ENCODE results near the gene CRACDL. TPM values are rescaled to one million over a fixed set of nuclear protein-coding genes. Genes with fewer than 3 reads are reported as not detected.
A peak's percentile ranks its signal among the peaks of the same experiment; 100 is the strongest.

The CRACDL gene, protein sequence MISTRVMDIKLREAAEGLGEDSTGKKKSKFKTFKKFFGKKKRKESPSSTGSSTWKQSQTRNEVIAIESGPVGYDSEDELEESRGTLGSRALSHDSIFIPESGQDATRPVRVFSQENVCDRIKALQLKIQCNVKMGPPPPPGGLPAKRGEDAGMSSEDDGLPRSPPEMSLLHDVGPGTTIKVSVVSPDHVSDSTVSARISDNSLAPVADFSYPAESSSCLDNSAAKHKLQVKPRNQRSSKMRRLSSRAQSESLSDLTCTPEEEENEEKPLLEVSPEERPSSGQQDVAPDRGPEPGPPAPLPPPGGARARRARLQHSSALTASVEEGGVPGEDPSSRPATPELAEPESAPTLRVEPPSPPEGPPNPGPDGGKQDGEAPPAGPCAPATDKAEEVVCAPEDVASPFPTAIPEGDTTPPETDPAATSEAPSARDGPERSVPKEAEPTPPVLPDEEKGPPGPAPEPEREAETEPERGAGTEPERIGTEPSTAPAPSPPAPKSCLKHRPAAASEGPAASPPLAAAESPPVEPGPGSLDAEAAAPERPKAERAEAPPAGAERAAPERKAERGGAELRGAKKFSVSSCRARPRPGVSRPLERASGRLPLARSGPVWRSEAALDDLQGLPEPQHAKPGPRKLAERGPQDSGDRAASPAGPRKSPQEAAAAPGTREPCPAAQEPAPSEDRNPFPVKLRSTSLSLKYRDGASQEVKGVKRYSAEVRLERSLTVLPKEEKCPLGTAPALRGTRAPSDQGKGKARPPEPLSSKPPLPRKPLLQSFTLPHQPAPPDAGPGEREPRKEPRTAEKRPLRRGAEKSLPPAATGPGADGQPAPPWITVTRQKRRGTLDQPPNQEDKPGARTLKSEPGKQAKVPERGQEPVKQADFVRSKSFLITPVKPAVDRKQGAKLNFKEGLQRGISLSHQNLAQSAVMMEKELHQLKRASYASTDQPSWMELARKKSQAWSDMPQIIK
- total RNA-seq = 0.07 and 0.25 TPM in 2 replicates
- total RNA-seq (2013) = 0.02 TPM
- not detected in 2 replicates for polyA plus RNA-seq
- not detected in 2 replicates for polyA minus RNA-seq

DNA sequence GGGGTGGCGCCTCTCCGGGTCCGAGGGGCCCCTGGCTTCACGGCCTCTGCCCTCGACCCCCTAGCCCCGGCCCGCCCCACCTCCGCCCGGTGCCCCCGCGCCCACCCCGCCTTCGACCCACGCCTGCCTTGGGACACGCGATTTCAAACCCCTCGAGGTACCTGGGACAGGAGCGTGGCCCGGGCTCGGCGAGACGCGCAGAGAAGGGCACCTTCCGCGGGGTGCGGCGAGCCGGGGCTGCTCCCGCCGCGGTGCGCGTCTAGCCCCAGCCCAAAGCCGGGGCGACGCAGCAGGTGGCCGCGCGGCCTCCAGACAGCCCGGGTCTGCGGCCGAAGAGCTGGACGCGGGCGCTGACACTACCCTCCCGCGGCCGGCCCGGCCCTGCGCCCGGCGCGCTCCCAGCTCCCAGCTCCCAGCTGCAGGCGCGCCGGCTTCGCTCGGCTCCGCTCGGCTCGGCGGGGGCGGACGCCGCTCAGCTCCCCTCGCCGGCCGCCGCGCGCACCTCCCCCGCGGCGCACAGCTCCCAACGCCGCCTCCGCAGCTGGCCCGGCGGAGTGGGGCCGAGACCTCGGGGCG is at the start of gene CRACDL:
TSS of gene CRACDL (minus strand) at position 449 of the 576 bp plus-strand sequence. CDS start 89,425 bp downstream, outside the sequence.
- POLR2A ChIA-PET = interaction anchor here (0.5 kb wide), 1 partner anchor 1215 kb away, joined by 4 read pairs; no protein-coding TSS in a partner anchor
- peak; percentile 35 for DNase-seq
- 2% methylated on average over 82 of the region's 82 CpGs for WGBS (ENCODE audit: insufficient coverage)
- Histone ChIP-seq H3K36me3 (replicated peaks in 1 of 2; ENCODE audit: control extremely low read depth in 1 of 2, control insufficient read depth in 1 of 2, extremely low read depth in 1 of 2, insufficient read depth in 2 of 2, low read length in 1 of 2) (no peaks in the 10 kb centered on the region), H4K20me1 (ENCODE audit: control insufficient read depth, insufficient read depth, low read length, poor library complexity, severe bottlenecking) (no peaks in the 10 kb centered on the region), H3K9me3 (ENCODE audit: control extremely low read depth in 1 of 3, control insufficient read depth in 2 of 3, insufficient read depth in 1 of 3, low read length in 2 of 3) (no peaks in the 10 kb centered on the region), H3K79me2 (ENCODE audit: control insufficient read depth, insufficient read depth, low read length) (no peaks in the 10 kb centered on the region), H2AFZ (ENCODE audit: insufficient read depth, low read depth, low read length, poor library complexity, severe bottlenecking) (peak within 1 kb of the TSS; percentile 51), H3K27me3 (replicated peaks in 1 of 4; ENCODE audit: control extremely low read depth in 1 of 4, control insufficient read depth in 3 of 4, insufficient read depth in 4 of 4, low read length in 3 of 4) (peaks cover 0 to 43% (median 20%) of the 10 kb centered on the region in 4 experiments), H3K27ac (ENCODE audit: low read length in 2 of 2) (no peak within 1 kb of the TSS), H3K9ac (ENCODE audit: low read length) (peak within 1 kb of the TSS; percentile 51), H3K4me2 (replicated peaks; ENCODE audit: low read depth, low read length, poor library complexity, severe bottlenecking) (peak within 1 kb of the TSS; percentile 80), H3K4me3 (ENCODE audit: control extremely low read depth in 1 of 5, extremely low read depth in 1 of 5, insufficient read depth in 1 of 5, low read depth in 2 of 5, low read length in 4 of 5) (peak within 1 kb of the TSS in 4 of 5 experiments; percentile 2 to 48 (median 38)), H3K4me1 (ENCODE audit: control insufficient read depth in 2 of 2, insufficient read depth in 2 of 2, low read length in 2 of 2) (peaks cover 6 to 18% of the 10 kb centered on the region in 2 donors)
- Mint-ChIP-seq H3K4me3 (peak within 1 kb of the TSS; percentile 83), H3K9me3 (ENCODE audit: insufficient read depth) (no peaks in the 10 kb centered on the region), H3K27me3 (peaks cover 66% of the 10 kb centered on the region), H3K4me1 (peaks cover 11% of the 10 kb centered on the region), H3K27ac (no peak within 1 kb of the TSS)
- no peak for TF ChIP-seq EZH2 (IDR thresholded peaks at IDR 0.05; ENCODE audit: borderline replicate concordance, insufficient read depth, low read depth, low read length, poor library complexity, severe bottlenecking)
- TF ChIP-seq, protein P1, sequence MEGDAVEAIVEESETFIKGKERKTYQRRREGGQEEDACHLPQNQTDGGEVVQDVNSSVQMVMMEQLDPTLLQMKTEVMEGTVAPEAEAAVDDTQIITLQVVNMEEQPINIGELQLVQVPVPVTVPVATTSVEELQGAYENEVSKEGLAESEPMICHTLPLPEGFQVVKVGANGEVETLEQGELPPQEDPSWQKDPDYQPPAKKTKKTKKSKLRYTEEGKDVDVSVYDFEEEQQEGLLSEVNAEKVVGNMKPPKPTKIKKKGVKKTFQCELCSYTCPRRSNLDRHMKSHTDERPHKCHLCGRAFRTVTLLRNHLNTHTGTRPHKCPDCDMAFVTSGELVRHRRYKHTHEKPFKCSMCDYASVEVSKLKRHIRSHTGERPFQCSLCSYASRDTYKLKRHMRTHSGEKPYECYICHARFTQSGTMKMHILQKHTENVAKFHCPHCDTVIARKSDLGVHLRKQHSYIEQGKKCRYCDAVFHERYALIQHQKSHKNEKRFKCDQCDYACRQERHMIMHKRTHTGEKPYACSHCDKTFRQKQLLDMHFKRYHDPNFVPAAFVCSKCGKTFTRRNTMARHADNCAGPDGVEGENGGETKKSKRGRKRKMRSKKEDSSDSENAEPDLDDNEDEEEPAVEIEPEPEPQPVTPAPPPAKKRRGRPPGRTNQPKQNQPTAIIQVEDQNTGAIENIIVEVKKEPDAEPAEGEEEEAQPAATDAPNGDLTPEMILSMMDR (IDR thresholded peaks at IDR 0.05) = no peak
- ATAC-seq (ENCODE audit: low read depth) = no peak
- intact Hi-C loops (cut with micrococcal nuclease) = no loop called here
- CTCF ChIA-PET = no interaction called here

Data from B cell (primary cell).